GM20431 (cell line): ENCODE data around the gene ABCA7.

Experiments used
- in situ Hi-C: fragments of 300-500 bp; cut with MseI, MboI; formaldehyde crosslinking; loops from one replicate; pipeline ENCODE4 v1.15.0; 2020; ENCODE audit warnings: low sequenced_read_pairs; ENCODE audit not compliant: unreplicated experiment

ABCA7 gene

DNA sequence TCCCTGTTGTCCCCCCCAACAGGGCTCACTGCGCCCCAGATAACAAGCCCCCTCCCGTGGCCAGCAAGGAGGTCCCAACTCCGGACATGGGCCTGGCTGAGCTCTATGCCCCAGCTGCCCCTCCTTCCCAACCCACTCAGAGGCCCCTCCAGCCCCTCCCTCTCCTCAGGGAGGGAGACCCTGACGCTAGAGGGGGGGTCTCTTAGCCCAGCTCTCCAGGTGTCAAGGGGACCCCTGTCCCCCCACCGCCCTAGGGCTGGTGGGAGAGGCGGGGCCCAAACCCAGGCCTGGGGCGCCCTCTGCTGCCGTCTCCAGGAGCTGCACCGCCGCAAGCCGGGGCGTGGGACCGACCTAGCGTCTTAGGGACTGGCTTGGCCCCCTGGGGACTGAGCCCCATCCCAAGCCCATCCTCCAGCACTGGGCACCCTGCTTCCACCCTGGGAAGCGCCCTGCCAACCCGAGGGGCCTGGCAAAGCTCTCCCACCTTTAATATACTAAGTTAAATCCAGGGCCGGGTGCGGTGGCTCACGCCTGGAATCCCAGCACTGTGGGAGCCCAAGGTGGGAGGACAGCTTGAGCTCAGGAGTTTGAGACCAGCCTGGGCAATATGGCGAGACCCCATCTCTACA, 38.3 kb upstream of the ABCA7 start:
- in situ Hi-C loops, result no loop called here

DNA sequence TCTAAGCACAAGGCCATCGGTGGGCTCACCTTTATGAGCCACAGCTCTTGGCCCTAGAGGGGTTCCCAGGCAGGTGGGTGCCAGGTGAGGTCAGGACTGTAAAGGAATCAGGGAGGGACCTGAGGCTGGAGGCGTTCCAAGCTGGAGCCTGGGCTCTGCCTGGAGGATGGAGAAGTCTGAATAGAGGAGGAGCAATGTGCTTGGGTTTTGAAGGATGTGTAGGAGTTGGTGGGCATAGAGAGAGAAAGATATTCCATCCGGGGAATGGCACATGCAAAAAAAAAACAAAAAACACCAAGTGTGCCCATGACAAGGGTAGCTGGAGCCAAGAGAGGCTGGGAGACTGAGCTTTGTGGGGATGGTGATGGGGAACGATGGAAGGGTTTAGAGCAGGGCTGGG, 37.3 kb upstream of the ABCA7 start:
- in situ Hi-C loops, result no loop called here

DNA sequence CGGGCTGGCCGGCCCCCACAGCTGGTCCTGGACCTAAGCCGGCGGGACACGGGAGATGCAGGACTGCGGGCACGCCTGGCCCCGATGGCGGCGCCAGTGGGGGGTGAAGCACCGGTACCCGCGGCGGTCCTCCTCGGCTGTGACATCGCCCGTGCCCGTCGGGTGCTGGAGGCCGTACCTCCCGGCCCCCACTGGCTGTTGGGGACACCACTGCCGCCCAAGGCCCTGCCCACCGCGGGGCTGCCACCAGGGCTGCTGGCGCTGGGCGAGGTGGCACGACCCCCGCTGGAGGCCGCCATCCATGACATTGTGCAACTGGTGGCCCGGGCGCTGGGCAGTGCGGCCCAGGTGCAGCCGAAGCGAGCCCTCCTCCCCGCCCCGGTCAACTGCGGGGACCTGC, 36.6 kb upstream of the ABCA7 start:
- in situ Hi-C loops, result no loop called here

DNA sequence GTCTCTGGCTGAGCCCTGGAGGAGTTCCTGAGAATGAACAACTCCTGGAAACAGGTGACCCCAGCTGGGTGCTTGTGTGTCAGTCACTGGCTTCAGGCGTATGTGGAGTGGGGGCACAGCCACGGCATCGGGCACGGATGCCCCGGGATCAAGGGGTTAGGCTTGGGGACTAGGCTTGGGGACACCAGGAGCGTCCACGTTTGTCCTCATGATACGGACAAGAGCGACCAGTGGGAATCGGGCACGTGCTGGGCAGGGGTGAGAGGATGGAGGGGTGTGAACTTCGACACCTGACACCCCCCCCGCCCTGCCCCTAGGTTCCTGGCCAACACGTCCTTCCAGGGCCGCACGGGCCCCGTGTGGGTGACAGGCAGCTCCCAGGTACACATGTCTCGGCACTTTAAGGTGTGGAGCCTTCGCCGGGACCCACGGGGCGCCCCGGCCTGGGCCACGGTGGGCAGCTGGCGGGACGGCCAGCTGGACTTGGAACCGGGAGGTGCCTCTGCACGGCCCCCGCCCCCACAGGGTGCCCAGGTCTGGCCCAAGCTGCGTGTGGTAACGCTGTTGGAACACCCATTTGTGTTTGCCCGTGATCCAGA, 35.6 kb upstream of the ABCA7 start:
- in situ Hi-C loops, result no loop called here

DNA sequence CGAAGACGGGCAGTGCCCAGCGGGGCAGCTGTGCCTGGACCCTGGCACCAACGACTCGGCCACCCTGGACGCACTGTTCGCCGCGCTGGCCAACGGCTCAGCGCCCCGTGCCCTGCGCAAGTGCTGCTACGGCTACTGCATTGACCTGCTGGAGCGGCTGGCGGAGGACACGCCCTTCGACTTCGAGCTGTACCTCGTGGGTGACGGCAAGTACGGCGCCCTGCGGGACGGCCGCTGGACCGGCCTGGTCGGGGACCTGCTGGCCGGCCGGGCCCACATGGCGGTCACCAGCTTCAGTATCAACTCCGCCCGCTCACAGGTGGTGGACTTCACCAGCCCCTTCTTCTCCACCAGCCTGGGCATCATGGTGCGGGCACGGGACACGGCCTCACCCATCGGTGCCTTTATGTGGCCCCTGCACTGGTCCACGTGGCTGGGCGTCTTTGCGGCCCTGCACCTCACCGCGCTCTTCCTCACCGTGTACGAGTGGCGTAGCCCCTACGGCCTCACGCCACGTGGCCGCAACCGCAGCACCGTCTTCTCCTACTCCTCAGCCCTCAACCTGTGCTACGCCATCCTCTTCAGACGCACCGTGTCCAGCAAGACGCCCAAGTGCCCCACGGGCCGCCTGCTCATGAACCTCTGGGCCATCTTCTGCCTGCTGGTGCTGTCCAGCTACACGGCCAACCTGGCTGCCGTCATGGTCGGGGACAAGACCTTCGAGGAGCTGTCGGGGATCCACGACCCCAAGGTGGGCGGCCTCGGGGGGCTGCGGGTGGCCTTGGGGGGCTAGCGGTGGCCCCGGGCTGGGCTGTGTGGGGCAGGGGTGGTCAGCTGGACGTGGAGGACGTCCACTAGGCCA, 34.9 kb upstream of the ABCA7 start:
- in situ Hi-C loops, result no loop called here

DNA sequence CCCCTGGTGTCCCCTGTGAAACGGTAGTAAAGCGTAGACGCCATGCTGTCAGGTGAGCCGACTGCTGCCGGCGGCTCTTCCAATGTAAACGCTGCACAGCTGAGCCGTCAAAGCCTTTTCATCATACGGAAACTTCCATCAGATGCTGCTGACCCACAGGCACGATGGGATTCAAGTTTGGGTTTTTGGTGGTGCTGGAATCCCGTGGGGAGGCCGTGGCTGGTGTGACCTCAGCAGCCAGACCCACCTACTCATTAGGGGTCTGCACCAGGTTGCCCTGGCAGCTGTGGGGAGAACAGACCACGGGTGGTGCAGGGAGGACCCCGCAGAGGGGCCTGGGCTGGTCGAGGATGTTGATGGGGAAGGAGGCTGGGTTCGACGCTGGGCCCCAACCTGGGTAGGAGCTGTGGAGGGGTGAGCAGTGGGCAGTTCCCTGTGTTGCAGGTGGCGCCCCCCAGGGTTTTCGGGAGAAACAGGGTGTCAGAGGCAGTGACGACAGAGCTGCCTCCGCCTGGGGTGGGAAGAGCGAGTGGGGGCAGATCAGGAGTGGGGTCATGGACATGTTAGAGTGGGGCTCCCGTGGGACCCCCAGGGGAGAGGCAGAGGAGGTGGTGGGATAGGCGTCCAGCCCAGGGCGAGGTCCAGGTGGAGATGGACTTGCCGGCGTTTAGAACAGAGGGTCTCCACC, 33.1 kb upstream of the ABCA7 start:
- in situ Hi-C loops, result no loop called here

DNA sequence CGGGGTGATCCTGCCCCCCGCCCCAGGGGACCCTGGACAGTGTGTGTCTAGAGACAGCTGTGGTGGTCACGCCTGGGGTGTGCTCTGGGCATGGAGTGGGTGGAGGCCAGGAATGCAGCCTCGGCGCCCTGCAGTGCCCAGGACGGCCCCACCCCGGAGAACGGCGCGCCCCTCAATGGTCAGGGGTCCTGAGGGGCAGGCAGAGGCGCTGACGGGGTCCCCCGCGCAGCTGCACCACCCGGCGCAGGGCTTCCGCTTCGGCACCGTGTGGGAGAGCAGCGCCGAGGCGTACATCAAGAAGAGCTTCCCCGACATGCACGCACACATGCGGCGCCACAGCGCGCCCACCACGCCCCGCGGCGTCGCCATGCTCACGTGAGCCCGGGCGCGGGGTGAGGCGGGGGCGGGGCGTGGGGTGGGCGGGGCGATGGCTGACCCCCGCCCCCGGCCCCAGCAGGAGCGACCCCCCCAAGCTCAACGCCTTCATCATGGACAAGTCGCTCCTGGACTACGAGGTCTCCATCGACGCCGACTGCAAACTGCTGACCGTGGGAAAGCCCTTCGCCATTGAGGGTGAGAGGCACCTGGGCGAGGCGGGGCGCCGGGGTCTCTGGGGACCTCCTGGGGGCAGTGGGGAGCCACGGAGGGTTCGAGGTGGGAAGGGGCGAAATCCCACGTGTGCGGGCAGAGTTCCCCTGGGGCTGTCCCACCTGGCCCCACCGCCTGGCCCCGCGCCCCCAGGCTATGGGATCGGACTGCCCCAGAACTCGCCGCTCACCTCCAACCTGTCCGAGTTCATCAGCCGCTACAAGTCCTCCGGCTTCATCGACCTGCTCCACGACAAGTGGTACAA, 32.3 kb upstream of the ABCA7 start:
- in situ Hi-C loops, result no loop called here

DNA sequence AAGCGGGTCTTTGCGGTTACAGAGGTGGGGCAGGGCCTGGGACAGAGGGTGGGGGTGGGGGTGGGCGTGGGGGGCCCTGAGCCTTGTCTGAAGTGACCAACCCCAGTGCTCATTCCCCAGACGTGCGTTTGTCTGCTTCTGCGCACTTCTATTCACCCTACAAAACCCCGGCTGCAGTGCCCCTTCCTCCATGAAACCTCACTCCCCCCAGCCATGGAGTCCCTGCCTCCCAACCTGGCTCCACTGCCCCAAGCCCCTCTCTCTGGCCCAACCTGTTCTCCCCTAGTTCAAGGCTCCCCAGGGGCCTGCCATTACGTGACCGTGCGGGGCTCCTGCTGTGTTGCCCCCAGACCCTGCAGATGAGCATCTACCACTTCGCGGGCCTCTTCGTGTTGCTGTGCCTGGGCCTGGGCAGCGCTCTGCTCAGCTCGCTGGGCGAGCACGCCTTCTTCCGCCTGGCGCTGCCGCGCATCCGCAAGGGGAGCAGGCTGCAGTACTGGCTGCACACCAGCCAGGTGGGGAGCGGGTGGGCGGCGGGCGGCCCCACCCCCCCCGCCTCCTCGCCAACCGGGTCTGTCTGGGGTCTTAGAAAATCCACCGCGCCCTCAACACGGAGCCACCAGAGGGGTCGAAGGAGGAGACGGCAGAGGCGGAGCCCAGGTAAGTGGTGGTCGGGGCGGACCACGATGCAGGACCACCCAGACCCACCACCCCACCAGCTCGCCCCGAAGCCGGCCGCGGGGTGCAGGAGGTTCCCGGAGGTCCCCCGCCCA, 31.5 kb upstream of the ABCA7 start:
- in situ Hi-C loops, result no loop called here

DNA sequence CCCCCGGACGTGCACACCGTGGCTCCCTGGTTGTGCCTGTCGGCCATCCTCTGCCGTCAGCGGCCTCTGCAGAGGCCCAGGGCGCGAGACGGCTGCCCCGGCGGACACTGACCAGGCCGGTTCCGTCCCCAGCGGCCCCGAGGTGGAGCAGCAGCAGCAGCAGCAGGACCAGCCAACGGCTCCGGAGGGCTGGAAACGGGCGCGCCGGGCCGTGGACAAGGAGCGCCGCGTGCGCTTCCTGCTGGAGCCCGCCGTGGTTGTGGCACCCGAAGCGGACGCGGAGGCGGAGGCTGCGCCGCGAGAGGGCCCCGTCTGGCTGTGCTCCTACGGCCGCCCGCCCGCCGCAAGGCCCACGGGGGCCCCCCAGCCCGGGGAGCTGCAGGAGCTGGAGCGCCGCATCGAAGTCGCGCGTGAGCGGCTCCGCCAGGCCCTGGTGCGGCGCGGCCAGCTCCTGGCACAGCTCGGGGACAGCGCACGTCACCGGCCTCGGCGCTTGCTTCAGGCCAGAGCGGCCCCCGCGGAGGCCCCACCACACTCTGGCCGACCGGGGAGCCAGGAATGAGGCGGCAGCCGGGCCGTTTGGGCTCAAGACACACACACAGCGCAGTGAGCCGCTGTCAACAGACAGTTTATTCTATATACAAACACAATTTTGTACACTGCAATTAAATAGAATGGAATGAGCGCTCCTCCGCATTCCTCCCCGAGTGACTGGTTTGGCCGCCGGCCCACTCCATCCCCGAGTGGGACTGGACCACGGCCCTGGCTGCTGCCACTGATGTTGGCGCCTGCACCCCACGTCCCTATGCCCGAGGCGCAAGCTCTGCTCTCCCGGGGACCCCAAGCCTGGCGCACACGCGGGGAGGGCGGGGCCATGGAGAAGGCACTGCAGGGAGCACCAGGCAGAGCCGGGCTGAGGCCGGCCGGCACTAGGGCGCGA, 30.6 kb upstream of the ABCA7 start:
- in situ Hi-C loops, result no loop called here

DNA sequence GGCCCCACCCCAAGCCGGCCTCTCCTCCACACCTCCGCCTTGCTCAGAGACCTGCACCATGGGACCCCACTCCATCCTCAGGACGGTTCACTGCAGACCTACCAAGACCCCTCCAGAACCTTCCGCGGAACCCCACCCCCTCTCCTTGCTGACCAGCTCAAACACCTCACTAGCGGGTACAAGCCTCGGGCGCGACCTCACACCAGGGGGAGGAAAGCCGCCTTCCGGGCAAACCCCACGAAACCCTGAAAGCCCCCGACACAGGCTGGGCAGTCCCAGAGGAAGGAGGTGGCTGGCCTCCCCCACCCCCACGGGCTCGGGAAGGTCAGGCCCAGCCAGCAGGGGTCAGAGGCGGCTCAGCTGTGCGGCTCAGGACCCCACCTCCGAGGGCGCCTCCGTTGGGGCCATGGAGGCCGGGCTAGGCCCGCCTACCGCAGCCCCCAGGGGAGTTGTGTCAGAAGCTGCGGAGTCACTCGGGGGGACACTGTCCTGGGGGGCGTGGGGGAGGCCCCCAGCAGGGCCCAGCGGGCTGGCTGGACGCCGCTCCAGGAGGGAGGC, 29.8 kb upstream of the ABCA7 start:
- in situ Hi-C loops, result no loop called here

DNA sequence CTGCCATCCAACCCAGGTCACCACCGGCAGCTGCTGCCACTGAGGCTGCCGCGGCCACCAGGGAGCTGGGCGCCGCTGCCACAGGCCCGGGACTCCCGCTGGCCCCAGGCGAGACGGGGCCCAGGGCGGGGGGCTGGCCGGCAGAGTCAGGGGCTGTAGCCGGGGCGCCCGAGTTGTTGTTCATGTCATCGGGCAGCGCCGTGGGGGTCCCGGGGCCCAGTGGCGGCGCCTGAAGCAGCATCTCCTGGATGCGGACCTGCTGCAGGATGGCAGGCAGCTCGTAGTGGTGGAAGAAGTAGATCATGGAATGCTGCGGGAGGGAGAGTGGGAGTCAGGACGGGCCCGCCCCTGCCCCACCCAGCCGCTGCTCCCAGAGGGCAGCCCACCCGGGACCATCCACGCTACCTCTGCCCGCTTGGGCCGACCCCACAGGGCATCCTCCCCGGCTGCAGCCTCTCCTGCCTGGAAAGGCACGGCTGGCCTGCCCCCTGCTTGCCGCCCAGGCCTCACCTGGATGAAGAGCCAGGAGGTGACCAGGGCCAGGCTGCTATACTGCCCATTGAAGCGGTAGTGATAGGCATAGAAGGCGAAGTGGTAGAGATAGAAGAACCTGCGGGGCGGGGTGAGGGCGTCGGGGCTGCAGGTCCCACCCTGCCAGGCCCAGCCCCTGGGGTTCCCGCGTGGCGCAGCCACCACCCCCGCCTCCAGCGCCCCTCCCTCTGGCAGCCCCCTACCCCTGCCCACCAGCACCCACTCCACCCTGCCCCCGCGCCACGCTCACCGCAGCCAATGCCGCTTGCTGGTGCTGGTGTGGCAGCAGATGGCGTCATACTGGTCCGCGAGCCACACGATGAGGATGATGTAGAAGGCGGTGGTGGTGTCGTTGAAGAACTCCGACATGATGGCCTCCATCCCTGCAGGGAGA, 29.1 kb upstream of the ABCA7 start:
- in situ Hi-C loops, result no loop called here

DNA sequence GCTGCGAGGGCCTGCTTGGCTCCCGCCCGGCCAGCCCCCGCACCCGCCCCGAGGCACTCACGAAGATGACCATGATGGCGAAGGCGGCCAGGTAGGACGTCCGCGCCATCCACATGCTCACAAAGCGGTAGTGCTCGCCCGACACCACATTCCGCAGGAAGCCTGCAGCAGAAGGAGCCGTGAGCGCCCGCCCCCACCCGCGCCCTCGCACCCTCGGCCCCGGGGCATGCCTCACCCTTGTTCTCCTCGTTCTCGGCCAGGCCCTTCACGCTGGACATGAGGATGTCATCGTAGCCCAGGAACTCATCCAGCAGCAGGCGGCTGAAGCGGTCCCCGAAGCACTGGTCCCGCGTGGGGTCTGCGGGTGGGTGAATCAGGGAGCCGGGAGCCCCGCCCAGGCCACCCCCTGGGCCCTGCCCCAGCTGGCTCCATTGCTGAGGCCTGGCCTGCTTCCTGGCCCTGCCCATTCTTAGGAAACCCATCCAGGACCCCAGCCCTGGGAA, 28.0 kb upstream of the ABCA7 start:
- in situ Hi-C loops, result no loop called here

DNA sequence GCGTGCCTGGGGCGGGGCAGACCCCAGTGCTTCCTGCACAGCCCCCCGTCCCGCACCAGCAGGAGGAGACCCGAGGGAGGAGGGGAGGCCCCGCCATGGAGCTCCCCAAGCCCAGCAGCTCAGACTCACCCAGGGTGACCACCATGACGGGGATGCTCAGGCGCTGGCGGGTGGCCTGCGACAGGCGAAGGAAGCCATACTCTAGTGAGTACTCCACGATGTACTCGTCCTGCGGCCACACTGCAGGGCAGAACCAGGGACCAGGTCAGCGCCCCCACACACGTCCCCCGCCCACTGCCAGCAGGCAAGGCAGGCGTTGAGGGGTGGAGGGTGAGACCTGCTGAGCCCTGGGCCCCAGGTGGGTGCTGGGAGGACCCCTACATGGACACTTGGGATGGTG, 27.6 kb upstream of the ABCA7 start:
- in situ Hi-C loops, result no loop called here

DNA sequence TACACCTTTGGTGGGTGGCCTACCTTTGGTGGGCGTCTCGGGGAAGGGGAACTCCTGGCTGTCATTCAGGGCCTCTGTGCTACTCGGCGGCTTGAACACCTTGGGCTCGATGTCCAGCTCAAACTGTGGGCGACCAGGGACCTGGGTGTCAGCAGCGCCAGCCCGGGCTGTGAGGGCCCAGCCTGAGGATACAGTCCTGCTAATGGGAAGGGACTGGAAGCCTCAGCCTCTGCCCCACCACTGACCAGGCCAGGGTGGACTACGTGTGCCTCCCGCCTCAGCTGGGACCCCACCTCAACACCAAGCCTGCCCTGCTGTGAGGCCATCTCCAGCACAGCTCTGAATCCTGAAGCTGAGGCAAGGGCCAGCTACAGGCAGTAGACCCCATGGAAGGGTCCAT, 26.7 kb upstream of the ABCA7 start:
- in situ Hi-C loops, result no loop called here

DNA sequence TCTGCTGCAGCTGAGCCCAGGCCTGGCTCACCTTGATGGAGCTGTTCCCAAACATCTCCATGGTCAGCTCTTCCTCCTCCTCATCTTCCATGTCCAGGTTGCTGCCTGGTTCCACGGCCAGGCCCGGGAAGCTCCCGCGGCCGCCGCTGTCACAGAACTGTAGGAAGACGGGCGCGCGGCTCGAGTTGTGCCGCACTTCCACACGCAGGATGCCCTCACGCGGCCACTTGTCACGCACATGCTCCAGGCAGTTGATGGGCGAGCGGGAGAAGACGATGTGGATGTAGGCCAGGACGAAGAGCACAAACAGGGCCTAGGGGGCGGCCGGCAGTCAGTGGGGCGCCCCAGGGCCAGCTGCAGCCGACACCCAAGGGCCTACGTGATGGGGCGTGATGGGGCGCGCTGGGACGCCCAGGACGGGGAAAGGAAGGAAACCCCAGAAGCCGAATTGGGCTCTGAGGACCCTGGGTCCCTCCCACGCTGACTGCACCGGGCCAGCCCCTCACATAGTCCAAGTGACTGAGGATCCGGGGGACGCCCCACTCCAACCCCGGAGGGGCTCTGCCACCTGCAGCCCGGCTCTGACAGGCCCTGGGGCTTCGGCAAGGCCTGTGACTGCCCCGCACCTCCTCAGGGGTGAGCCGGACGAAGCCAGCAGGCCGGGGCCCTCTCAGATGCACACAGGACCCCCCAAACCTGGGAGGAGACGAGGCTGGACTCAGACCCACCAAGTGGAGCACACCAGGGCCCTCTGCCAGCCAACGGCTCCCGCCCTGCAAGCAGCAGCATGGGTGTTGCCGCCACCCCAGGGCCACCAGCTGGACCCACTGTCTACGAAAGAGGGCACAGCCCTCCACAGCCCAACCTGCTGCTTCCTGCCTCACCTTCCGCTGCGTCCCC, 25.5 kb upstream of the ABCA7 start:
- in situ Hi-C loops, result no loop called here
